ENCODE data around the gene DENND2C.

Gene DENND2C

DNA sequence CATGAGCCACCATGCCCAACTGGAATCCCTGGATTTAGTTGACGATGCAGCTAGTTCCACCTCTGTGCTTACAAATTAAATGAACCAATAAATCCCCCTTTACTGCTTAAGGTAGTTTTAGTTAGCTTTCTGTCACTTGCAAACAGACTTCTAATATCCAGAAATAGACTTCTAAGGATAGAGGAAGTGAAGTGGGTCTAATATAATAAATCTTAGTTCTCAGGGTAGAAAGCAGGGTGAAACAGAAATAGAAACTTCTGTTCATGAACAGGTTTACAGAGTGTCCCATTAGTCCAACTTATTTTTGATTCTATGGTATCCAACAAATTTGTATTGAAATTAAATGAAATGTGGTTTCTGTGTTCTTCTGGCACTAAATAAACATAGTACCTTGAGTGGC is 108.5 kb downstream of the DENND2C start:
- H3K4me3 ChIP-seq (replicated peaks; ENCODE audit: insufficient read depth, low read length) = no peak overlapping the region
- no peak overlapping the region for H3K27ac ChIP-seq (replicated peaks)
- no peak for DNase-seq (ENCODE audit: low read depth in 1 of 2, low spot score in 1 of 2)
- TF ChIP-seq SPI1 (IDR thresholded peaks at IDR 0.05; ENCODE audit: borderline replicate concordance, low read depth) = 0 out of 2 replicates have a peak, but pooled peaks have one; percentile 18
- TF ChIP-seq POLR2AphosphoS5 (IDR thresholded peaks at IDR 0.05; ENCODE audit: low read depth) = no peak
- TF ChIP-seq, protein P1, sequence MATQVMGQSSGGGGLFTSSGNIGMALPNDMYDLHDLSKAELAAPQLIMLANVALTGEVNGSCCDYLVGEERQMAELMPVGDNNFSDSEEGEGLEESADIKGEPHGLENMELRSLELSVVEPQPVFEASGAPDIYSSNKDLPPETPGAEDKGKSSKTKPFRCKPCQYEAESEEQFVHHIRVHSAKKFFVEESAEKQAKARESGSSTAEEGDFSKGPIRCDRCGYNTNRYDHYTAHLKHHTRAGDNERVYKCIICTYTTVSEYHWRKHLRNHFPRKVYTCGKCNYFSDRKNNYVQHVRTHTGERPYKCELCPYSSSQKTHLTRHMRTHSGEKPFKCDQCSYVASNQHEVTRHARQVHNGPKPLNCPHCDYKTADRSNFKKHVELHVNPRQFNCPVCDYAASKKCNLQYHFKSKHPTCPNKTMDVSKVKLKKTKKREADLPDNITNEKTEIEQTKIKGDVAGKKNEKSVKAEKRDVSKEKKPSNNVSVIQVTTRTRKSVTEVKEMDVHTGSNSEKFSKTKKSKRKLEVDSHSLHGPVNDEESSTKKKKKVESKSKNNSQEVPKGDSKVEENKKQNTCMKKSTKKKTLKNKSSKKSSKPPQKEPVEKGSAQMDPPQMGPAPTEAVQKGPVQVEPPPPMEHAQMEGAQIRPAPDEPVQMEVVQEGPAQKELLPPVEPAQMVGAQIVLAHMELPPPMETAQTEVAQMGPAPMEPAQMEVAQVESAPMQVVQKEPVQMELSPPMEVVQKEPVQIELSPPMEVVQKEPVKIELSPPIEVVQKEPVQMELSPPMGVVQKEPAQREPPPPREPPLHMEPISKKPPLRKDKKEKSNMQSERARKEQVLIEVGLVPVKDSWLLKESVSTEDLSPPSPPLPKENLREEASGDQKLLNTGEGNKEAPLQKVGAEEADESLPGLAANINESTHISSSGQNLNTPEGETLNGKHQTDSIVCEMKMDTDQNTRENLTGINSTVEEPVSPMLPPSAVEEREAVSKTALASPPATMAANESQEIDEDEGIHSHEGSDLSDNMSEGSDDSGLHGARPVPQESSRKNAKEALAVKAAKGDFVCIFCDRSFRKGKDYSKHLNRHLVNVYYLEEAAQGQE (IDR thresholded peaks at IDR 0.05; ENCODE audit: insufficient replicate concordance, low read depth) = no peak
- no peaks in the 10 kb centered on the region for H3K27me3 ChIP-seq (ENCODE audit: insufficient read depth, poor library complexity, severe bottlenecking)

DNA sequence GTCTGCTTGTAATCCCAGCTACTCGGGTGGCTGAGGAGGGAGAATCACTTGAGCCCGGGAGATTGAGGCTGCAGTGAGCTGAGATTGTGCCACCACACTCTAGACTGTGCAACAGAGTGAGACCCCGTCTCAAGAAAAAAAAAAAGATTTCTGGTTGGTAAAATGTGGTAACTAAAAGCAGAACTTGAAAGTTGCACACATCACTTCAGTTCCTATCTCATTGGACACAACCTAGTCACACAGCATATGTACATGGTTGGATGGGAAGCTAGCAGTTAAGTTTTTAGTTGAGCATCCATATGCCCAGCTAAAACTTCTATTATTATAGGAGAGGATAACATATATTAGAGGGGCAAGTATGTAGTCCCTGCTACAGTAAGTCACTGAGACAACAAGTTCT is 110.5 kb downstream of the DENND2C start:
- H3K27me3 ChIP-seq (ENCODE audit: insufficient read depth, poor library complexity, severe bottlenecking) = no peaks in the 10 kb centered on the region
- H3K27ac ChIP-seq (replicated peaks) = no peak overlapping the region
- H3K4me3 ChIP-seq (replicated peaks; ENCODE audit: insufficient read depth, low read length) = no peak overlapping the region
- peak in 1 of 2 experiments; percentile 35 for DNase-seq (ENCODE audit: low read depth in 1 of 2, low spot score in 1 of 2)
- TF ChIP-seq, protein P1 (IDR thresholded peaks at IDR 0.05; ENCODE audit: insufficient replicate concordance, low read depth) = no peak
- peak; percentile 62; the same call in 1 of the 2 replicates for TF ChIP-seq SPI1 (IDR thresholded peaks at IDR 0.05; ENCODE audit: borderline replicate concordance, low read depth)

- H3K4me3 ChIP-seq (replicated peaks; ENCODE audit: insufficient read depth, low read length) = no peak overlapping the region
- TF ChIP-seq, protein P1 (IDR thresholded peaks at IDR 0.05; ENCODE audit: insufficient replicate concordance, low read depth) = no peak
- TF ChIP-seq SPI1 (IDR thresholded peaks at IDR 0.05; ENCODE audit: borderline replicate concordance, low read depth) (no peak), CTCF (IDR thresholded peaks at IDR 0.05; ENCODE audit: insufficient read depth, low read length) (peak; percentile 5), GABPA (IDR thresholded peaks at IDR 0.05; ENCODE audit: low read depth) (no peak), POLR2AphosphoS5 (IDR thresholded peaks at IDR 0.05; ENCODE audit: low read depth) (no peak)
- no peak for DNase-seq (ENCODE audit: low read depth in 1 of 2, low spot score in 1 of 2)
- no peak overlapping the region for H3K27ac ChIP-seq (replicated peaks)
- no peaks in the 10 kb centered on the region for H3K27me3 ChIP-seq (ENCODE audit: insufficient read depth, poor library complexity, severe bottlenecking)
These were observed 111.3 kb downstream of the DENND2C start for GRCh38 chr1:114558544-114558943.

DNA sequence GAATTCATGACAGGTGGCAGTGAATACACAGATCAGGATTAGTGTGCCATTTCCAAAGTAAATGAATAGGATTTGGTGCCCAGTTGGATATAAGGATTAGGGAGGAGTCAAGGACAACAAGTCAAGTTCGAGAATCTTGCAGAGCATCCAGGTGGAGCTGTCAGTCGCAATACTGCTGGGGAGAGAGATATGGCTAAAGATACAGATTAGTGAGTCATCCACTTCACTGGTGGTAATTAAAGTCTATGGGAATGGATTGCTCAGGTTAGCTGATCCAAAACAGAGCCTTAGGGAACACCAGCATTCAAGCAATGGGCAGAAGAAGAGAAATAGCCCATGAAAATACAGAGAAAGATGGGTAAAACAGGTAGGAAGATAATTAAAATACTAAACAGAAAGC is 115.3 kb downstream of the DENND2C start:
- DNase-seq (ENCODE audit: low read depth in 1 of 2, low spot score in 1 of 2) = no peak
- TF ChIP-seq GABPA (IDR thresholded peaks at IDR 0.05; ENCODE audit: low read depth) = no peak
- no peak for TF ChIP-seq POLR2AphosphoS5 (IDR thresholded peaks at IDR 0.05; ENCODE audit: low read depth)
- no peak for TF ChIP-seq CTCF (IDR thresholded peaks at IDR 0.05; ENCODE audit: insufficient read depth, low read length)
- TF ChIP-seq, protein P1 (IDR thresholded peaks at IDR 0.05; ENCODE audit: insufficient replicate concordance, low read depth) = no peak
- no peak for TF ChIP-seq SPI1 (IDR thresholded peaks at IDR 0.05; ENCODE audit: borderline replicate concordance, low read depth)

More for the DNA sequence above, 115.3 kb downstream of the DENND2C start:
- H3K4me3 ChIP-seq (replicated peaks; ENCODE audit: insufficient read depth, low read length) = no peak overlapping the region
- H3K27me3 ChIP-seq (ENCODE audit: insufficient read depth, poor library complexity, severe bottlenecking) = no peaks in the 10 kb centered on the region
- H3K27ac ChIP-seq (replicated peaks) = no peak overlapping the region
